GM19351 (cell line): ENCODE measurements around the gene JSRP1.

ENCODE experiments used
- ATAC-seq: cut with Tn5 transposase; IDR thresholded peaks from one replicate; pipeline ENCODE4 v1.9.1; 2021; ENCODE audit warnings: mild to moderate bottlenecking, moderate library complexity; ENCODE audit not compliant: unreplicated experiment

JSRP1 gene

GRCh38 chr19:2216361-2217225, 39.6 kb downstream of the JSRP1 start:
- ATAC-seq, result no peak

- ATAC-seq, result no peak
These were observed 40.9 kb downstream of the JSRP1 start for GRCh38 chr19:2215281-2215751.

GRCh38 chr19:2214251-2214650, 42.0 kb downstream of the JSRP1 start:
- no peak for ATAC-seq

GRCh38 chr19:2213799-2214198, 42.4 kb downstream of the JSRP1 start:
- no peak for ATAC-seq

- no peak for ATAC-seq
These were observed 43.1 kb downstream of the JSRP1 start for GRCh38 chr19:2212861-2213711.

- no peak for ATAC-seq
These were observed 45.1 kb downstream of the JSRP1 start for GRCh38 chr19:2210987-2211740.

GRCh38 chr19:2210206-2210605, 46.0 kb downstream of the JSRP1 start:
- ATAC-seq, result no peak

- ATAC-seq, result no peak
These were observed 46.8 kb downstream of the JSRP1 start for GRCh38 chr19:2209408-2209807.

GRCh38 chr19:2208975-2209374, 47.2 kb downstream of the JSRP1 start:
- no peak for ATAC-seq

GRCh38 chr19:2207991-2208860, 48.0 kb downstream of the JSRP1 start:
- no peak for ATAC-seq

- no peak for ATAC-seq
These were observed 49.2 kb downstream of the JSRP1 start for GRCh38 chr19:2207008-2207407.

GRCh38 chr19:2202366-2202765, 53.9 kb downstream of the JSRP1 start:
- no peak for ATAC-seq
